GM19240 (cell line): ENCODE results near the gene NSUN2.
"Not testable (repeated sequence)": the region's sequence is repeated elsewhere in the genome, so short reads cannot be mapped to it uniquely, and the experiment has no call there.

ENCODE experiments used
- DNase-seq: peaks from one replicate; pipeline ENCODE4 v3.0.0; 2011; ENCODE audit warnings: low spot score; ENCODE audit not compliant: insufficient read length

Gene NSUN2

DNA sequence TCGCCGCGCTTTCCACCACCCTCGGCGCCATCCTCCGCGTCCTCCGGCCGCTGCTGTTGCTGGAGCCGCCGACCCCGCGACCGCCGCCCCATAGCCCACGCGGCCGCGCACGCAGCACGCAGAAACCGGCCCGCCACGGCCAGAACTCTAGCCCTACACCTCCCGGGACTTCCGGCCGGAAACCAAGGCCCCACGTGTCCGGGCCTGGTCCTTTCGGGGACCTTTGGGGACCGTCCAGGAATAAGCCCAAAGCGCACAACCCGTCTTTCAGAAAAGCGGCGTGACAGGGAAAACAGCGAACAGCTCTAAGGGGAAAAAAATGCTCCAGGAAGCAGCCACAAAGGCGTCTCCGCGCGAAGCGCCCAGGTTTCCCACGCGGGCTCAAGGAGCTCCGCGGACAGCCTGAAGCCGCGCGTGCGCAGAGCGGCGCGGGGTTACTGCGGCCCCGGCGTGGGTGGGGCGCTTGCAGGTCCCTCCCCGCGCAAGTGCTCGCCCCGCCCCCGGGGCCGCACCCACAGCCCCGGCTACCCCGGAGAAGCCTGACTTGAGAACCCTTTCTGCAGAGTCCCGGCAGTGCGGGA, at the start of gene NSUN2, which contains the start of gene SRD5A1:
NSUN2 (minus strand) TSS at position 157 of the 581 bp plus-strand sequence; CDS start at position 92, 65 bp downstream.
SRD5A1 (plus strand) TSS at position 553 of the 581 bp plus-strand sequence. CDS start 137 bp downstream, outside the sequence.
- peak; percentile 81 for DNase-seq

DNA sequence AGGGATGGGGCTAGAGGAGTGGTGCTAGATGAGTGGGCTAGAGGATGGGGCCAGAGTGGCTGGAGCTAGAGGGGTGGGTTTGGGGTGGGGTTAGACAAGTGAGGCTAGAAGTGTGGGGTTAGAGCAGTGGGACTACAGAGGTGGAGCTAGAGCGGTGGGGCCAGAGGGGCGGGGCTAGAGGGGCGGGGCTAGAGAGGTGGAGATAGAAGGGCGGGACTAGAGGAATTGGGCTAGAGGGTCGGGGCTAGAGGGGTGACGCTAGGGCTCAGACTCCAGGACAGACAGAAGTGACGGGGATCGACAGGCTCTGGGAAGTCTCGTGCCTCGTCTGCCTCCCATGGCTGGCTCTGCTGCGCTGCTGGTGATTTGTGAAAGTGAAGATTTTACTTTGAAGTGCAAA, 49.4 kb upstream of the NSUN2 start:
- no peak for DNase-seq

DNA sequence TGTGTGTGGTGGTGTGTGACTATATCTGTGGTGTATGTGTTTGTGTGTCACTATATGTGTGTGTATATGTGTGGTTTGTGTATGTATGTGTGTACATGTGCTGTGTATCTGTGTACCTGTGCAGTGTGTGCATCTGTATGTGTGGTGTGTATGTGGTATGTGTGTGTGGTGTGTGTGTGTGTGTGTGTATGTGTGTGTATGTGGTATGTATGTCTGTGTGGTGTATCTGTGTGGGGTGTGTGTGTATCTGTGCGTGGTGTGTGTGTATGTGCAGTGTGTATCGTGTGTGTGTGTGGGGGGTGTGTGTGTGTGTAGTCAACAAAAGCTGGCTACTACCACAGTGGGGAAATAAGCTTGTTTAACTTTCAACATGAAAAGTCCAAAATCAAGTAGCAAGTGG, 48.8 kb upstream of the NSUN2 start:
- DNase-seq: no peak

DNA sequence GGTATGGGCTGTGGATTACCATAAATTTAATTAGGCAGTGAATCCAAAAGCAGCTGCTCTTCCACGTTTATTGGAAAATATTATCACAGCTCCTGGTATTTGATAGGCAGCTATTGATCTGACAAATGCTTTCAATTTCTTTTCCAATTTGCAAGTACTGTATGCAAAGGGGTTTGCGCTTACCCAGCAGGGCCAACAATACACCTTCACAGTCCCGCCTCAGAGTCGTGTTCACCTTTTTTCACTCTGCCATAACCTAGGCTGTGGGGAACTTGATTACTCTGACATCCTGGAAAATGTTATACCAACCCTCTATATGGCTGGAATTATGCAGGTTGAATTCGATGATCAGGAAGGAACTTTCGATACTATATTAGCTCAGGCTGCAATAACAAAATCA, 48.1 kb upstream of the NSUN2 start:
- DNase-seq: no peak

DNA sequence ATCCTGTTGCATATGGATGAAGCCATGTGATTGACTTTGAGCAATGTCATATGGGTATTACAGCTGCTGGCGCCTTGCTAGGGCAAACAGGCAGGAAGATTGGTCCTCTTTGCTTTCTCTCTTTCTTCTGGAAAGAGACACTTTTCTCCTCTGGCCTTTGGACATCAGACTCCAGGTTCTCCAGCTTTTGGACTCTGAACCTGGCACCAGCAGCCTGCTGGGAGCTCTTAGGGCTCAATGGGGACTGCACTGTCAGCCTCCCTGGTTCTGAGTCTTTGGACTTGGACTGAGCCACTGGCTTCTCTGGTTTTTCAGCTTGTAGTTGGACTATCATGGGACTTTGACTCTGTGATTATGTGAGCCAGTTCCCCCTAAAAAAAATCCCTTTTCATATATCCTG, 45.5 kb upstream of the NSUN2 start:
- no peak for DNase-seq

DNA sequence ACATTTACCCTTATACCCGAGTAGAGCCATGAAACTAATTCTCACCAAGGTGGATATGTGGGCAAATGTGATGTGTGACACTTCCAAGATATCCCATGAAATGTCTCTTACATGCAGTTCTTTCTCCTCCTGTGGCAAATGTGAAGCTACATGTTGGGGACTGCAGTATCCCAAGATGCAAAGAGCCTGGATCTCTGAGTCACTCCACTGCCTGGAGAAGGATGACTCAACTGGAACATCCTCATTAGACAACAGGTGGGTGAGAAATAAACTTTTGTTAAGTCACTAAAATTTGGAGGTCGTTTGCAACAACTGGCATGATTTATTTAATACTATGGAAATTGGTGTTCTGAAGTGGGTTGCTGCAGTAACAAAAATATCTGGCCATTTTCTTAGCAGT, 43.9 kb upstream of the NSUN2 start:
- DNase-seq: no peak

DNA sequence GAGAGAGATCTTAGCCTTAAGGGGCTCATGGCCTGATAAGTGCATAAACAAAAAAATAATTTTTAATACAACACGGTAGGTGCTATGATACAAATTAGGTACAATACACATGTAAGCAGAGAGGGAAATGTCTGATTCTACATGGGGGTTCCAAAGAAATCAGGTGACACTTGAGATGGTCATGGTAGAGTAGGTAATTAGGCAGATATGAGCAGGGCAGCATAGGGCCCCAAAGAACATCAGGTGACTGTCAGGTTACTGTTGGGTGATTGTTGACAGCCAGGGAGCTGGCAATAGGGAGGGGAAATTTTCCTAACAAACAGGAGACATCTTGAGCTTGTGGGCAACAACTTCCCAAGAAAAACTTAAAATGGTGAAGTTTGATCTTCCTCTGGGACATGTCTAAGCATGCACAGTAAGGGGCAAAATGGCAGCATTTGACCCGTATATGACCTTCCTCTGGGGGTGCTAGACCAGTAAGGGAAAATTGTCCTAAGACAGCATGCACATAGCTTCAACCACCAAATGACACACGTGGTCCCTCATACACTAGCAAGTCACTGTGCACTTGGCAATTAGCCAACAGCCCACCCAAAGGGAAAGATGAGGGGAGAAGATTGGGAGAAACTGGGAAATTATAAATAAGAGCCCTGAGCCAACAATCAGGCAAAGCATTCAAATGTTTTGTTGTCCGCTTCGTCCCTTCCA, 43.1 kb upstream of the NSUN2 start:
- no peak for DNase-seq

DNA sequence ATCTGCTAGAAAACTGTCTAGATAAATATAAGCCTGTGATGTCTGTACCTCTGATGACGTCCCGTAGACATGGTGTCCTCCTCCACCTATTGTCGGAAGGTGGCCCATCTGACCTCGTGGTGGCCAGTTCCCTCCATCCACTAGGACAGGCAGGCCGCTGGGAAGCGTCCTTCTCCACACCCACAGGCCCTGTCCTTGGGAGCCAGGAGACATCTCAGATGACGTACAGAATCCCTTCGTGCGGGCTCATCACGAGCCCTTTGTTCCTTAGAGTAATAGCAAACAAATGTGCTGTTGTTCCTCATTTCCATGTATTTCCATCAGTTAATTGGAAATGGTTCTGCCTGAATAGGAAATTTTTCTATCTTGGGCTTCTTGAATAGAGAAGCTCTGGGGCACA, 42.0 kb upstream of the NSUN2 start:
- DNase-seq: no peak

DNA sequence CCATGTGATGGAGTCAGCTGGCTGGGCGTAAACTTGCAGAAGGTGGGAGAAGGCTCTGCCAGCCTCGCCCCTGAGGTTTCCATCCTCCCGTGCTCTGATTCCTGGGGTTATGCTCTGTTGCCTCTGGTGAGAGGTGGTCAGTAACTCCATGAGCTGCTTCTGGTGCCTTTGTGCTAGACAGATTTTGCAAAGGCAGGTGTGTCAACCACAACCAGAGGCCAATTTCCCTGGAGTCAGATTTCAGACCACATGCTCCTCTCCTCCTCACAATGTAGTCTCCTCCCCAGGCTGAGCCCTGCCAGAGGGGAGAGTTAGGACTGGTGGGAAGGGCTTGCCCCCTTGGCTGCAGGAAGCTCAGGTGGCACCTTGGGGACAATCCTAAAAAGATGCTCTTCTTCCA, 41.6 kb upstream of the NSUN2 start:
- DNase-seq: no peak

DNA sequence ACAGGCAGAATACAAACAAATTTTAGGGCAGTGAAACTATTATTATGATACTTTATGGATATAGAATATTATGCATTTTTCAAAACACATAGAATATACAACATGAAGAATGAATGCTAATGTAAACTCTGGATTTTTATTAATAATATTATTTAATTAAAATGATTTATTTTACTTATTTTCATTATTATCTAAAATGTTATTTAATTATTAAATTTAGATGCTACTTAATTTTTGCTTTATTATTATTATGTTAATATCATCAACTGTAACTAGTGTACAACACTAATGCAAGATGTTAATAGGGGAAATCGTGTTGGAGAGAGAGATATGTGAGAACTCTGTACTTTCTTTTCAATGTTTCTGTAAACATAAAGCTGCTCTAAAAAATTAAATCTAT, 41.1 kb upstream of the NSUN2 start:
- DNase-seq: no peak

DNA sequence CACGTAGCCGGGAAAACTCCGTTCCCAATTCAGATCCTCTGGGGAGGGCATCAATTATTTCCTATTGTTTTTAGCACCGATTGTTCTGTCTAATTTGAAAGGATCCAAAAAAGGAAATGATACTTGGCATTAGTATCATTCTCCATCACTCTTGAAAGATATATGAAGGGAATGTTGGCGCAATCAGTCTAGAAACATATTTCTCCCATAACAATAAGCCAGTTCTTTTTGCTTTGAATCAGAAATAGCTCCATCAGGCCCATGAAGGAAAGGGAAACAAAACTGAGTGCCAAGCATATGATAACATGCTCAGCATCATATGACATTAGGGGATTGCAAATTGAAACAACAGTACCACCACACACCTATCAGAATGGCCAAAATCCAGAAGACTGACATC, 40.2 kb upstream of the NSUN2 start:
- DNase-seq: no peak

DNA sequence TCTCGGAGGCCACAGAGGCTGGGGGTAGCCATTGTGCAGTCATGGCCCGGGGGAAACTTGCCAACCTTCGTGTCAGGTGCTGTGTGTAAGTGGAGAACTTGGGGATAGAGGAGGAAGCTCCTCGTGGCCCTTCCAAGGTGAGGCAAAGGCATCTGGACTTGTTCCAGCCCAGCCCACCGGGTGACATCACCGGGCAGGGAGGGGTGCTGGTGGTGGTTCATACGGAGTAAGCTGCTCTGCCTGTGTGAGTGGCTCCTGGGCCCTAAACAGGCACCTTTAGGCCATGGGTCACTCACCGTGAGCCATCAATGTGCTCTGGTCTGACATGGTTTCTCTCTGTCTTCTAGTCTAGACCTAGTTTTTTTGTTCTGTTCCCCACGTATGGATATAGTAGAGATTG, 35.9 kb upstream of the NSUN2 start:
- not testable (repeated sequence) for DNase-seq

DNA sequence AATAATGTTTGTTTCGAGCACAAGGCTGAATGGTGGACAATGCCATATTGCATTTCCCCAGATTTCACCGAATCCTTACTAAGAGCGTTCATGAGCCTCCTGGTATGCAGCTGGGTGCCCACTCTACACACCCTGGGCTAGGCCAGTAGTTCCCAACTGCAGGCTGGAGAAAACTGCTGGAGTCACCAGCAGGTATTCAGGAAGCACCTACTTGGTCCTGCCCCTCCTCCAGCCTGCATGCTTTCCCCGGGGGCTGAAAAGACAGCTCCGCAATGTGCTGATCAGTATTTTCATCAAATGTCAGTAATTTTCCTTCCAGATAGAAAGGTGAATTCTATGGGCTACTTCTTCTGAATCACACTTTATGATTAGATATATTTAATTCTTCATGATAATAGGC, 34.8 kb upstream of the NSUN2 start:
- no peak for DNase-seq

DNA sequence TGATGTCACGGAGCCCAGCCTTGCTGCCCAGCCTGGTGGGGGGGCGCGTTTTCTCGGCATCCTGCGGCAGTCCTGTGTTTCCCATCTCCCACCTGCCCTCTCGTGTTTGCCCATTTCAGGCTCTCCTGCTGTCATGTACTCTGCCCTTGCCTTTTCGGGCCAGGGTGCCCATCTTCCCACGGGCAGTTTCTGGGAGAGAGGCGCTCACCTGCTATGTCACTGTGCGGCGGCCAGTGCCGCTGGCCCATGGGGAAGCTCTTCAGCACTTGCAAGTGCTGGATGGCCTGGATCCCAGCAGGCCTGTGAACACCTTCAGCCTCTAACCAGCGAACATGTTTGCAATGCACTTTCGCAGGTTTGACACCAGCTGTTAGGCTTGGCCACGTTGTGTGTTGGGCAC, 33.9 kb upstream of the NSUN2 start:
- DNase-seq: no peak

DNA sequence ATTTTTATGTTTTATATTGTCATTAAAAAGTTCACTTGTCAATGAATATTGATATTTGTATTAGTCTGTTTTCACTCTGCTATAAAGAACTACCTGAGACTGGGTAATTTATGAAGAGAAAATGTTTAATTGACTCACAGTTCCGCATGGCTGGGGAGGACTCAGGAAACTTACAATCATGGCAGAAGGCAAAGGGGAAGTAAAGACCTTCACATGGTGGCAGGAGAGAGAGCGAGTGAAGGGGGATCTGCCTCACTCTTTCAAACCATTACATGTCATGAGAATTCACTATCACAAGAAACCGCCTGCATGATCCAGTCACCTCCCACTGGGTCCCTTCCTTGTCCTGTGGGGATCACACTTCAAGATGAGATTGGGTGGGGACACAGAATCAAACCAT, 27.8 kb upstream of the NSUN2 start:
- DNase-seq: no peak

DNA sequence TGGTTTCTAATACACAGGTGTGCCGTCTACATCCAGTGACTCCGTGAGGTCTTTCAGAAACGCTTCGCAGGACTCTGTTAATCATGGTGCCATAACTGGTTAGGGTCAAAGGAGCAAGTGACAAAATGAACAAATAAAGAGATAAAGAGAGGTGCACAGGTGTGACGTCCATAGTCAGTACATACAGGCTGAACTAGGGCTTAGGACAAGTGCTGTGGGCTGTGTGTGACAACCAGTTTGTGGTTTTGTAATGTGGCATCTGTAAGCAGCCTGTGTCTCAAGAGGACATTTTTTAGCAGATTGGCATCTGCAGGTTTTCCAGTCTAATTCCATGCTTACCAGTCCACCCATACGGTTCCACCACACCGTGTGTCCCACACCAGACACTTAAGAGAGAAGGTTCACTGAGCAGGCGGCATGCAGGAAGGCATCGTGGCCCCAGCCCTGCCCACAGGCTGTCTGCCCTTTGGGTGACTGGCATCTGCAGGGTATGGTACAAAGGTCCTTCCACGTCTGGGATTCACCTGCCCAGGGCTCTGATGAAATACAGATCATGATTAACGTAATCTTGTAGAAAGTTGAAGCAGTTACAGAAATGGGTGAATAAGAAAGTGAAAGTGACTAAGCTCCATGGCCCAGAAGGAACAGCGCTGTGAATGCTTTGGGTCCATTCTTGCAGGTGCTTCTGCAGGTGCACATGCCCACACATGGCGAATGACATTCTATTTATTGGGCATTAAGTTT, 27.3 kb upstream of the NSUN2 start:
- DNase-seq: peak; percentile 33

DNA sequence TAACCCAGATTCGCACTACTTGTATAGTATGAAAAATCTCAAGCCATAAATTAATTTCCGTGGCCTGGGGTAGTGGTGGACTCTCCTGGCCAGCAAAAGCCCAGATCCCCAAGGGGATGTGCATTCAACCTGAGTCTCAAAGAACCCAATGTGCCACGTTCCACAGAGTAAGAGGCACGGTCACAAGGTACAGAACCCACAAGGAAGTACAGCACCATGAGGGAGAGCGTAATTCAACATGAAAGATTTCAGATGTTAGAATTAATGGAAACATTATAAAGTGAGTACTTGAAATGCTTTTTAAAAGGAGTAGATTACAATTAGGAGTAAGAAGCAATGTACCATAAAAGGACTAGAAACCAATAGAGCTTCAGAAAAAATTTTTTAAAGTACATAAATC, 23.8 kb upstream of the NSUN2 start:
- DNase-seq: no peak

DNA sequence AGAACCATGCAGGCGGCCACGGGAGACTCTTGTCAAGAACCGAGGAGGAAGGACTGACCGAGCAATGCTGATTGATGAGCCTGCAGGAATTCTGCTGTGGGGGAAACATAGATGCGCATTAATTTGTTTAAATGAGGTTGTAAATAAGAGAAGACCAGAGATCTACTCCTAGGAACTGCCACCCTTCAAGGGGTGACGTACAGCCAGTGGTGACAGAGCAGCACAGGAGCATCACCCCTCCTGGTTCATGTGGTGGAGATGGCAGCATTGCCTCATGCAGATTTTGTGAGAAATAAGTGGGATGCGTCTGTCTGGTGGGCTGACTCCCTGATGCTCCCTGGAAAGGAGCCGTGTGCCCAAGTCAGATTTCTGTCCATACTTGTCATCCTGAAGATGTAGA, 22.6 kb upstream of the NSUN2 start:
- DNase-seq: no peak

DNA sequence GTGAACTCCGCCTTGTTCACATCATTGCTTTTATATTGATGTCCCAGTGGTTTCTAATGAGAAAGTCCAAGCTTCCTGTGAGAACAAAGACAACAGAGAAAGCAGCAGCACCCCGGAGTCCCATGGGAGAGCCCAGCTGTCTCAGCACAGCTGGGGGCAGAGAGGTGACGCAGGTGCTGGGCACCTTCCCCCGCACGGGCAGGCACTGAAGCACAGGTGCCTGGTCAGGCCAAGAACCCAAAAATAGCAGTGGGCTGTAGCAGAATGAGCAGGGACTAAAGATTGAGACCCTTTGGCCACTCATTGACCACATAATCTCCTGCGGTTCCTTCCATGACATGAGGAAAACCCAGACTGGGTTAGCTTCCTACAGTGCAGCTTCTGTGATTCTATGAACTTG, 19.2 kb upstream of the NSUN2 start:
- no peak for DNase-seq

DNA sequence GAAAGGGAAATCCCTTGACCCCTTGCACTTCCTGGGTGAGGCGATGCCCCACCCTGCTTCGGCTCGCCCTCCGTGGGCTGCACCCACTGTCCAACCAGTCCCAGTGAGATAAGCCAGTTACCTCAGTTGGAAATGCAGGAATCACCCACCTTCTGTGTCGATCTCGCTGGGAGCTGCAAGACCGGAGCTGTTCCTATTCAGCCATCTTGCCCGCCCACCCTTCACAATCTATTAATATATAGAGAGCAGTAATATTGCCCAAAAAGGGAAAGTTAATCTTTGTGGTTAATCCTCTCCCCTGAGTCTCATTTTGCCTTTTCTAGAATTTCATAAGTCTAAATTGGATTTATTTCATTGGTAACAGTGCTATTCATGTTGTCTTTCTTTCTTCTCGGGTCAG, 16.8 kb upstream of the NSUN2 start:
- no peak for DNase-seq

DNA sequence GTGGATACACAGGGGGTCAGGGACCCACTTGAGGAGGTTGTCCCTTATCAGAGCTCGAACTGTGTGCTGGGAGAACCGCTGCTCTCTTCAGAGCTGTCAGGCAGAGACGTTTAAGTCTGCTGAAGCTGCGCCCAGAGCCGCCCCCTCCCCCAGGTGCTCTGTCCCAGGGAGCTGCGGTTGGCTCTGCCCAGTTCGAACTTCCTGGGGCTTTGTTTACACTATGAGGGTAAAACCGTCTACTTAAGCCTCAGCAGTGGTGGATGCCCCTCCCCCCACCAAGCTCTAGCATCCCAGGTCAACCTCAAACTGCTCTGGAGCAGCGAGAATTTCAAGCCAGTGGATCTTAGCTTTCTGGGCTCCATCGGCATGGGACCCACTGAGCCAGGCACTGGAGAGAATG, 16.3 kb upstream of the NSUN2 start:
- no peak for DNase-seq

DNA sequence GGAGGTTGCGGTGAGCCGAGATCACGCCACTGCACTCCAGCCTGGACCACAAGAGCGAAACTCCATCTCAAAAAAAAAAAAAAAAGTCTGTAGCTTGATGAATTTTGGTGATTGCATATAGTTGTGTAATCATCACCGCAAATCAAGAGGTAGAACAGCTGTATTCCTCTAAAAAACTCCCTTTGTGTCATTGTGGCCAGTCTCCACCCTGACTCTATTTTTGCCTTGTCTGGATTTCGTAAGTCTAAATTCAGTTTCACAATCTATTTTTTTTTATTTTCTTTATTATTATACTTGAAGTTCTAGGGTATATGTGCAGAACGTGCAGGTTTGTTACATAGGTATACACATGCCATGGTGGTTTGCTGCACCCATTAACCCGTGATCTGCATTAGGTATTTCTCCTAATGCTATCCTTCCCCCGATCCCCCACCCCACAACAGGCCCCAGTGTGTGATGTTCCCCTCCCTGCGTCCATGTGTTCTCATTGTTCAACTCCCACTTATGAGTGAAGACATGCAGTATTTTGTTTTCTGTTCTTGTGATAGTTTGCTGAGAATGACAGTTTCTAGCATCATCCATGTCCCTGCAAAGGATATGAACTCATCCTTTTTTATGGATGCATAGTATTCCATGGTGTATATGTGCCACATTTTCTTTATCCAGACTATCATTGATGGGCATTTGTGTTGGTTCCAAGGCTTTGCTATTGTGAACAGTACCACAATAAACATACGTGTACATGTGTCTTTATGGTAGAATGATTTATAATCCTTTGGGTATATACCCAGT, 12.9 kb upstream of the NSUN2 start:
- DNase-seq: not testable (repeated sequence)
